ENCODE results near the gene DSPP.

The DSPP gene

GRCh38 chr4:87624698-87625097, 16.4 kb downstream of the DSPP start:
- TF ChIP-seq EZH2phosphoT487 (IDR thresholded peaks at IDR 0.05; ENCODE audit: borderline replicate concordance), result no peak
- TF ChIP-seq CTCF (conservative IDR thresholded peaks at IDR 0.05; ENCODE audit: low read length), result no peak
- H3K4me2 ChIP-seq (ENCODE audit: low read depth, low read length, poor library complexity, severe bottlenecking), result no peak overlapping the region
- H3K4me3 ChIP-seq (ENCODE audit: low read length, poor library complexity, severe bottlenecking), result no peak overlapping the region
- H3K9me3 ChIP-seq (ENCODE audit: insufficient read depth, low read depth, low read length), result no peaks in the 10 kb centered on the region
- H3K36me3 ChIP-seq (ENCODE audit: insufficient read depth, low read length), result no peaks in the 10 kb centered on the region
- H3K27me3 ChIP-seq (ENCODE audit: insufficient read depth, low read length, poor library complexity, severe bottlenecking), result peaks cover 8% of the 10 kb centered on the region
- no peak overlapping the region for H3K9ac ChIP-seq (ENCODE audit: low read depth, low read length, poor library complexity, severe bottlenecking)
- H3F3A ChIP-seq (ENCODE audit: low read depth), result no peaks in the 10 kb centered on the region
- H3K79me2 ChIP-seq (ENCODE audit: insufficient read depth, low read length), result no peaks in the 10 kb centered on the region
- no peaks in the 10 kb centered on the region for H3K4me1 ChIP-seq (ENCODE audit: insufficient read depth, low read length, poor library complexity, severe bottlenecking)
- H4K20me1 ChIP-seq (ENCODE audit: insufficient read depth, low read length, poor library complexity, severe bottlenecking), result no peaks in the 10 kb centered on the region
- no peak overlapping the region for H2AFZ ChIP-seq (ENCODE audit: low read length)
- no peaks in the 10 kb centered on the region for H3K9me2 ChIP-seq (replicated peaks; ENCODE audit: low read depth, low read length)

GRCh38 chr4:87631668-87632067, 23.3 kb downstream of the DSPP start:
- H2AFZ ChIP-seq (ENCODE audit: low read length), result no peak overlapping the region
- no peak overlapping the region for H3K9ac ChIP-seq (ENCODE audit: low read depth, low read length, poor library complexity, severe bottlenecking)
- no peaks in the 10 kb centered on the region for H3K79me2 ChIP-seq (ENCODE audit: insufficient read depth, low read length)
- no peaks in the 10 kb centered on the region for H4K20me1 ChIP-seq (ENCODE audit: insufficient read depth, low read length, poor library complexity, severe bottlenecking)
- H3K4me3 ChIP-seq (ENCODE audit: low read length, poor library complexity, severe bottlenecking), result no peak overlapping the region
- no peaks in the 10 kb centered on the region for H3K27me3 ChIP-seq (ENCODE audit: insufficient read depth, low read length, poor library complexity, severe bottlenecking)
- no peak overlapping the region for H3K4me2 ChIP-seq (ENCODE audit: low read depth, low read length, poor library complexity, severe bottlenecking)
- TF ChIP-seq EZH2phosphoT487 (IDR thresholded peaks at IDR 0.05; ENCODE audit: borderline replicate concordance) (no peak), CTCF (conservative IDR thresholded peaks at IDR 0.05; ENCODE audit: low read length) (no peak)
- H3F3A ChIP-seq (ENCODE audit: low read depth), result no peaks in the 10 kb centered on the region
- no peaks in the 10 kb centered on the region for H3K9me3 ChIP-seq (ENCODE audit: insufficient read depth, low read depth, low read length)
- H3K4me1 ChIP-seq (ENCODE audit: insufficient read depth, low read length, poor library complexity, severe bottlenecking), result no peaks in the 10 kb centered on the region
- no peaks in the 10 kb centered on the region for H3K36me3 ChIP-seq (ENCODE audit: insufficient read depth, low read length)
- no peaks in the 10 kb centered on the region for H3K9me2 ChIP-seq (replicated peaks; ENCODE audit: low read depth, low read length)

GRCh38 chr4:87632469-87632868, 24.1 kb downstream of the DSPP start:
- H4K20me1 ChIP-seq (ENCODE audit: insufficient read depth, low read length, poor library complexity, severe bottlenecking), result no peaks in the 10 kb centered on the region
- no peaks in the 10 kb centered on the region for H3K79me2 ChIP-seq (ENCODE audit: insufficient read depth, low read length)
- H3K4me2 ChIP-seq (ENCODE audit: low read depth, low read length, poor library complexity, severe bottlenecking), result no peak overlapping the region
- no peaks in the 10 kb centered on the region for H3K4me1 ChIP-seq (ENCODE audit: insufficient read depth, low read length, poor library complexity, severe bottlenecking)
- H3K4me3 ChIP-seq (ENCODE audit: low read length, poor library complexity, severe bottlenecking), result no peak overlapping the region
- no peak for TF ChIP-seq EZH2phosphoT487 (IDR thresholded peaks at IDR 0.05; ENCODE audit: borderline replicate concordance)
- no peak for TF ChIP-seq CTCF (conservative IDR thresholded peaks at IDR 0.05; ENCODE audit: low read length)
- H3K9ac ChIP-seq (ENCODE audit: low read depth, low read length, poor library complexity, severe bottlenecking), result no peak overlapping the region
- H3K27me3 ChIP-seq (ENCODE audit: insufficient read depth, low read length, poor library complexity, severe bottlenecking), result no peaks in the 10 kb centered on the region
- H2AFZ ChIP-seq (ENCODE audit: low read length), result no peak overlapping the region
- H3K36me3 ChIP-seq (ENCODE audit: insufficient read depth, low read length), result no peaks in the 10 kb centered on the region
- H3K9me3 ChIP-seq (ENCODE audit: insufficient read depth, low read depth, low read length), result no peaks in the 10 kb centered on the region
- H3F3A ChIP-seq (ENCODE audit: low read depth), result no peaks in the 10 kb centered on the region
- no peaks in the 10 kb centered on the region for H3K9me2 ChIP-seq (replicated peaks; ENCODE audit: low read depth, low read length)
